Activated T-helper 1 cell treated with Interleukin-2 at 50 U/mL for 16 hours (primary cell): ENCODE data around the gene CRB3.
A peak's percentile ranks its signal among the peaks of the same experiment; 100 is the strongest.

Source experiments
- DNase-seq: peaks from one replicate; pipeline ENCODE4 v3.0.0-alpha.2; 2020; ENCODE audit warnings: low read depth

Gene CRB3

DNA sequence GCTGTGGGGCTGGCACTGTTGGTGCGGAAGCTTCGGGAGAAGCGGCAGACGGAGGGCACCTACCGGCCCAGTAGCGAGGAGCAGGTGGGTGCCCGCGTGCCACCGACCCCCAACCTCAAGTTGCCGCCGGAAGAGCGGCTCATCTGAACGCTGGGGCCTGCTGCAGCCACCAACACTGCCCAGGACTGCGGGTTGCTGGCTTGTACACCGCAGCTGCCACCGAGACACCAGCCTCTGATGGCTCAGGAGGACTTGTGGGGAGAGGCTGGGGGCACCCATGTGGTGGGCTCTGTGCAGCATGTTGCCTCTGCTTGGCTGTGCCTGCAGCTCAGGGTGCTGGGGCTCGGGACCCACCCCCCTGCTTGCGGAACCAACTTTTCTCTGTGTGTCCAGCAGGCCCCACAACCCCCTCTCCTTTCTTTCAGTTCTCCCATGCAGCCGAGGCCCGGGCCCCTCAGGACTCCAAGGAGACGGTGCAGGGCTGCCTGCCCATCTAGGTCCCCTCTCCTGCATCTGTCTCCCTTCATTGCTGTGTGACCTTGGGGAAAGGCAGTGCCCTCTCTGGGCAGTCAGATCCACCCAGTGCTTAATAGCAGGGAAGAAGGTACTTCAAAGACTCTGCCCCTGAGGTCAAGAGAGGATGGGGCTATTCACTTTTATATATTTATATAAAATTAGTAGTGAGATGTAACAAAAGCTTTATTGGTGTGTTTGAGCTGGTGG is 2.6 kb downstream of the CRB3 start:
- DNase-seq, result no peak

DNA sequence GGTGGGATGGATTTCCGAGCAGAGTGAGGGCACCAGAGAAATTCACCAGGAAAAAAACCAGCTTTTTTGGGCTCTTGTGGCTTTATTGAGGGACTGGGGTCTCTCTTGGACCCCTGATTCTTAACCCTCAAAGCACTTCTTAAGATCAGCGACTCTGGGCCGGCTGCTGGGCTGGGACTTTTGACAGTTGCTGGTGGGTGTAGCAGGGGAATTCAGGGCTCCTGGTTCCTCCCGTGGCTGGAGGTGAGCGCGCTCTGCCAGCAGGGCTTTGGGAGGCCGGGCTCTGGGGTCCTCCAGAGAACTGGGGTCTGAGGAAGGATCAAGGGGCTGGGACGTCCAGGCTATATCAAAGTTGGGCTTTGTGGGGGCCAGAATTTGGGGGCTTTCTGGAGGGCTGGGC is 3.3 kb downstream of the CRB3 start:
- DNase-seq, result no peak

DNA sequence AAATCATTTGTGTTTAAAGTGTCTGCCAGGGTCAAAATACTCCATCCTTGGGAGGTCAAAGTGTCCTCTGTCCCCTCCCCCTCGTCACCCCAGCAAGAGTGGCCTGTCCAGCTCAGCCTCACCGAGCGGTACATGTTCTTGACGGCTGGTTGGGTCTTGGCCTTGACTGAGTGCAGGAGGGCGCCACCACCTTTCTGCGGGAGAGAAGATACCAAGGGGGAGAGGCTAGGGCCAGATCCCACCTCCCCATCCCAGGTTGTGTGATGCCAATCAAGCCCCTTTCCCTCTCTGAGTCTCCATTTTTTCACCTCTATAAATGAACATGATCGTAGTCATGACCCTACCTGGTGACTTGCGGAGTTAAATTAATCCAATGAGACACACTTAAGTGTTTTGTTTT is 6.1 kb downstream of the CRB3 start:
- DNase-seq, result no peak

DNA sequence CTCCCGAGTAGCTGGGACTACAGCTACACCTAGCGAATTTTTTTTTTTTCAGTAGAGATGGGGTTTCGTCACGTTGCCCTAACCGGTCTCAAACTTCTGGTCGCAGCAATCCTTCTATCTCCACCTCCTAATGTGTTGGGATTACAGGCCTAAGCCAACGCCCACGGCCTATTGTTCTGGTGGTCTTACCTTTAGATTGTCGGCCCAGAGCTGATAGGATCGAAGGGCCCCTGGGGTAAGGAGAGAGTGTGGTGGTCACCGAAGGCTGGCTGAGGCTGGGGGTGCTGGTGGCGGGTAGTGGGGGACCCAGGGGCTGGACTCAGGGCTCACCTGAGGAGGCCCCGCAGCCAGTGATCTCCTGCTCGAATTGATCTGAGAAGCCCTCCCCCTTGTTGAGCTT is 7.0 kb downstream of the CRB3 start:
- DNase-seq, result no peak

DNA sequence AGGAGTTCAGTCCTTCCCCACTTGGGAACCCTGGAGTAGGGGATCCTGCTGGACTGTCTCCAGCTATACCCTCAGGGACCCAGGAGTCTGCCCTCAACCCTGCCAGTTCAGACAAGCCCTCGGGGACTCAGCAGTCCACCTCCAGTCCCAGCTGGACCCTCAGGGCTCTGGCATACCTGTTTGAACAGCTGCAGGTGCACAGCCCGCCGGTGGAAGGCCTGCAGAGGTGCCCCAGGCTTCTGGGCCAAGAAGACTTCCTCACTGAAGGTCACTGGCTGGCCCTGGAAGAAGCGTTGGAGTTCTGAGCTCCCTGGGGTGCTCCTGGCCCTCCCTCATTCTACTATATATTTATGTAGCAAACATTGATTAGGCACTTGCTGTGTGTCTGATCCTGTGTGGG is 8.6 kb downstream of the CRB3 start:
- no peak for DNase-seq

DNA sequence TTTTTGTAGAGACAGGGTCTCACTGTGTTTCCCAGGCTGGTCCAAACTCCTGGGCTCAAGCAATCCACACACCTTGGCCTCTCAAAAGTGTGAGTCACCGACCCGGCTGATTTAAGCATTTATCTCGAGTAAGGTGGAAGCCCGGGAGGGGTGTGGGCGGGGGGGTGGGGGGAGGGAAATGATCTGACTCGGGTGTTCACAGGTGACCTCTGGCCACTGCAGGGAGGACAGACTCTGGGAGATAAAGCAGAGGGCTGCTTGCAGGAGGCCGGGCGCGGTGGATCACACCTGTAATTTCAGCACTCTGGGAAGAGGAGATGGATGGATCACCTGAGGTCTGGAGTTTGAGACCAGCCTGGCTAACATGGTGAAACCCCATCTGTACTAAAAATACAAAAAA is 9.6 kb downstream of the CRB3 start:
- no peak for DNase-seq

DNA sequence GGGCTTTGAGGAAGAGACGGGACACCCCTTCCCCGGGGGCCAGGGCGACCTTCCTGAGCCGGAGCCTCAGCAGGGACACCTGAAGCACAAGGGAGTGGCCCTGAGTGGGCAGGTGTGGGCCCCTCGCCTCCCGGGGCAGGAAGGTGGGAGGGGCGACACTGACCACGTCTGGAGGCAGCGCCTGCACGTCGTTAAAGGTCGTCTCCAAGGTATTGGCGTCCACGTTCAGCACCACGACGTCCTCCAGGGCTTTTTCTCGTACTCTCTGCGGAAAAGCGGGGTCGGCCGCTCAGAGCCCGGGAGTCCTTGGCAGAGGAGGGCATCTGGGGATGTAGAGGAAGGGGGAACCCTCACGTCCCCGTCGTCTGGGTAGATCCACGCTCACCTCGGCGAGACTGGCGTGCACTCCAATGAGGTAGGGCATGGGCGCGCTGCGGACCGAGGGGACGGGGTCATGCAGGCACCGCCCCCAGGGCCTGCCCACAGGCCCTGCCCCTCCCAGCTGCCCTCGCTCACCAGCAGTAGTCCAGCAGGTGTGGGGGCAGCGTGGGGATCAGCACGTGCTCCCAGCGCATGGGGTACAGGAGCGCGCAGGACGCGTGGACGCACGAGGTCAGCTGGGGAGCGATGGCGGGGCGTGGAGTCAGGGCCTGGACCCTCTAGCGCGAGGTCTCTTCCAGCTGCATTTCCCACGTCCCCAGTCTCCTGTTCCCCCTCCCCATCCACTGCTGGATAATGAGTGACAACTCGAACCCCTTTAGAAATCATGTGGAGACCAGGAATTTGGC is 11.4 kb downstream of the CRB3 start:
- DNase-seq, result no peak

DNA sequence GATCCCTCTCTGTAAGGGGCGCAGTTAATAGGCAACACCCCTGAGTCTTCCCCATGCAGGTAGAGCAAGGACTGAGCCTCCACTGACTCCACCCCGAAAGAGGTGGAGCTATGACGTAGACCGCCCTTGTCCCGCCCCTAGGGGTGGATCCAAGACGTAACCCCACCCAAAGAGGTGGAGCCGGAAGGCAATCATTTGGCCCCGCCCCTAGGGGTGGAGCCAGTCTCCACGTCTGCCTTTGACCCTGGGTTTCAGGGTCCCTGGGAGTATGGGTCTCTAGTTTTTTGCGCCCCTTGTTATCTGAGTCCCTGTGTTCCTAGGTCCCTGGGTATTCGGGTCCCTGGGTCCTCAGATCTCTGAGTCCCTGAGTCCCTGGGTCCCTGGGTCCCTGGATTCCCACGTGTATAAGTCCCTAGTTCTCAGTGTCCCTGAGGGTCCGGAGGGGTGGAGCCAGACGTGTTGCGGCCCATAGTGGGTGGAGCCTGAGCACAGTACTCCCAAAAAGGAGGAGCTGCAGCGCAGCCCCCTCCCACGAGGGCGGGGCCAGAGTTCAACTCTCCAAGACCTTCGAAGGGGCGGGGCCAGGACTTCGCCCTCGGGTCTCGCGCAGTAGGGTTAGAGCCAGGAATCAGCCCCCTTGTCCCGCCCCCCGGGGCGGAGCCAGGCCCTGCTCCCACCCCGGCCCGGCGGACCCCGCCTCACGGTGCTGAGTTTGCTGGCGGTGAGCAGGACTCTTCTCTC is 12.3 kb downstream of the CRB3 start:
- DNase-seq, result peak; percentile 31

DNA sequence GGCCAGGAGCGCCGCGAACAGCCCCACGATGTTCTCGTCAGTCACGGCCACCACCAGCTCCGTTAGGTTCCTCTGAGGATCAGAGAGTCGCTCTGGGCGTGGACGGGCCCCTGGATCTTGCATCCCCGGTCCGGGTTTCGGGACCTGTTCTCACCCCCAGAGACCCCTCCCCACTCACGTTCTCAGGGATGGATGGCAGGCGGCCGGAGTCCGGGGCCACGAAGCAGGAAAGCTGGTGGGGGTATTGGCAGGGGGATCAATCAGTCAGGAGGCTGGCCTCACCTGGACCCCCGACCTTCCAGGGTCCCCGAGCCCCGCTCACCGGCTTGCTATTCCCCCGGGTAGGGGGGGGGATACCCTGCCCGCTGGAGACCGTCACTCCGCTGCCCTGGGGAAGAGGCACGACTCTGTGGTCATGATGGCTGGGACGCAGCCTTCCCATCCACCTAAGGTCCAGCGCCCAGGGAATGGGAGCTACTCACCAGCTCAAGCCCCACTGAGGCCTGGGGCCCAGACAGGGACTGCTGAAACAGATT is 12.9 kb downstream of the CRB3 start:
- no peak for DNase-seq

DNA sequence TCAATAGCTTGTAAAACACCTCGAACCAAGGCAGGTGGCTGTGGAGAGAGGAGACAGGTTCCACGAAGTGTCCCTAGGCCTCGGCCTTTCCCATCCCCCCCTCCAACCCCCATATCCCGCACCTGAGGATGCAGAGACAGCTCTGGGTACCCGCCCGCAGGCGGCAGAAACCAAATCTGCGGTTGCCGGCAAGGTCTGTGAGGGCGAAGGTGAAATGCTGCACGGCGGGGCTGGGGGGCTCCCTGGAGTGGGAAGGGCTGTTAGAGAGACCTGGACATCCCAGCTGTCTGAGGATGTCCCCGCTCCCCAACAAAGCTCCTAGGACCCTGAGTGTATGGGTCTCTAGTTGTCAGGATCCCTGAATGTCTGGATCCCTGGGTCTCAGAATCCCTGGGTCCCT is 14.7 kb downstream of the CRB3 start:
- DNase-seq, result no peak

DNA sequence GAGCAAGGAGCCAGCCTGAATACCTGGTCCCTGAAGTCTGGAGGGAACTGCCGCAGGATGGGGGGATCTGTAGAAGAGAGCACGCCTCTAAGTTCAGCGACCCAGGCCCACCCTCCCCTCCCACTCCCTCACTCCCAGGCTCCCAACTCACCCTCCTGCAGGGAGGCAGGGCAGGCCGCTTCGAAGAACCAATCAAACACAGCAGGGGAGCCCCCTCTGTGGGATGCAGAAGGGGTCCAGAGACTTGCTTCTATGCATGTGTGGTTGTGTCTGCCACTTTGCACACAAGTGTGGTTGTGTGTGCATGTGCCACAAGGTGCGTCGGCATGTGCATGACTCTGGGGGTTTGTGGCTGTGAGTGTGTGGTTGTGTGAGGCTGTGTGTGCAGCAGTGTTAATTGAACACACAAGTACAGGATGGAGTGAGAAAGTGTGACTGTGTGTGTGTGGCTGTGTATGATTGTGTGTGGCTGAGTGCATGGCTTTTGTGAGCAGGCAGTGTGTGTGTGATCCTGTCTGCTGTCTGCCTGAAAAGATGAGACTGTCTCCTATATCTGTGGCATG is 15.8 kb downstream of the CRB3 start:
- no peak for DNase-seq

DNA sequence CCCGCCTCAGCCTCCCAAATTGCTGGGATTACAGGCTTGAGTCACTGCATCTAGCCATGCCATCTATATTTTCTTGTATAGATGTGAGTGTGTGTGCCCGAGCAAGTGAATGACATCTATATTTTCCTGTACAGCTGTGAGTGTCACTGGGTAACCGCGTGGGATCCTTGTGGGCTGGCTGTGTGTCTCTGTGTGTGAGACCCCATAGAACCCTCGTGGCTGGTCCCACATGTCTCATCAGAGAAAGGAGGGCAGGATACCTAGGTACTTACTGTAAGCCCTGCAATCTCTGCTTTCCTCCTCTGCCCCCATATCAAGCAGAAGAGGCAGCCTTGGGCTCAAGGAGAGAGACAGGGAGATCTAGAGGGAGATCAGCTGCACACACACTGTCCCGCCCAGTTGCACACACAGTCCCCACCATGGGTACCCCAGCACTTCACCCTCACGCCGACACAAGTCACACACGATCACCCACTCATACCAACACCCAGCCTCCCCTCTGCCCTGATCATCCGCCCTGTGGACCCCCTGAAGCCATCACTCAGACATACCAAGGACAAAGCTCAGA is 16.9 kb downstream of the CRB3 start:
- no peak for DNase-seq

DNA sequence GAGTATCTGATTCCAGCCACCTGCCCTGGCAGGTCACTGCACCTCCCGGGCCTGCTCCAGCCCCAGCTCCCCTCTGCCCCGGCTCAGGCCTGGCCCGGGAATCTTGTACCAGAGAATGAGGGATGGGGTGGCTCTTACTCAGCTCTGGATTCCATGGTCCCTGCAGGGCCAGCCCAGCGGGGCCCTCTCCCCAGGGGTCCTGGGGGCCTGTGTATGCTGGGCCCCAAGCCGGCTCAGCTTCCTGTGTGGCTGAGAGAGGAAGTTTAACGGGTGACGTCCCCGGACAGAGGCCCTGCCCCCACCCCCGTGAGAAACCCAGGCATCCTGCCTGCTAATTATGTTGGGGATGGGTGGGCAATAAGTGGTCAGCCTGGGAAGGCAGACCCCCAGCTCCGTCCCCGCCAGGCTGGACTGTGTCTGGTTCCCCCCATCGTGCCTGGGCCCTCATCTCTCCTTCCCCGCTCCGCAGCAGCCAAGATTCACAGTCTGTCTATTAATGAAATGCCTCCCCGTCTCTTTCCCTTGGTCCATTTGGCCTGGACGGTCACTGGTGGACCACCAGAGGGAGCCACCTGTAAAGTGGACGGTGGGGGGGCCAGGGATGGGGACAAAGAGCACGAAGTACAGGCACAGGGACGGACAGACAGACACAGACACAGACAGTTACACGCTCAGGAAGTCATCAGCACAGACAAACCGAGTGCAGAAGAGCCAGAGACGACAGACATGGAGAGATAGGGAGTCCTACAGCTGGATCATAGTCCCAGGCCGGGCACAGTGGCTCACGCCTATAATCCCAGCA is 17.7 kb downstream of the CRB3 start, which contains the start of gene DENND1C:
Gene DENND1C (minus strand): TSS at position 247 of the 802 bp plus-strand sequence. CDS start 92 bp downstream, at position 155.
- peak; percentile 55 for DNase-seq

DNA sequence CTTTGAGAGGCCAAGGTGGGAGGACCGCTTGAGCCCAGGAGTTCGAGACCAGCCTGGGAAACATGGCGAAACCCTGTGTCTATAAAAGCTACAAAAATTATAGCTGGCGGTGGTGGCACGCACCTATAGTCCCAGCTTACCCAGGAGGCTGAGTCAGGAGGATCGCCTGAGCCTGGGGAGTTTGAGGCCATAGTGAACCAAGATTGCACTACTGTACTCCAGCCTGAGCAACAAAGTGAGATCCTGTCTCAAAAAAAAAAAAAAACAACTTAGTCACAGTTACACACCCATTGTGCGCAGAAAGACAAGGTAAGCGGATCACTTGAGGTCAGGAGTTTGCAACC is 18.2 kb downstream of the CRB3 start:
- DNase-seq, result no peak

DNA sequence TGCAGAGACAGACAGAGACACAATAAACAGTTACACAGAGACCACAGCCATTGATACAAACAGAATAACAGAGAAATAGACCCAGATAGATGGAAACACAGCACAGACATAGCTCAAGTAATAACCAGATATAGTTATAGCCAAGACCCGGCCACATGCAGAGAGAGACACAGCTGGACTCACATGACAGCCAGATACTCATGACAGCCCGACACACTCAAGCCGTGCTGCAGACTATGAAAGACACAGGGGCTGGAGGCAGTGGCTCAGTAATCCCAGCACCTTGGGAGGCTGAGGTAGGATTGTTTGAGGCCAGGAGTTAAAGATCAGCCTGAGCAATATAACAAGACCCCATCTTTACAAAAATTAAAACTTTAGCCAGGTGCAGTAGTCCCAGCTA is 19.2 kb downstream of the CRB3 start:
- DNase-seq, result no peak

DNA sequence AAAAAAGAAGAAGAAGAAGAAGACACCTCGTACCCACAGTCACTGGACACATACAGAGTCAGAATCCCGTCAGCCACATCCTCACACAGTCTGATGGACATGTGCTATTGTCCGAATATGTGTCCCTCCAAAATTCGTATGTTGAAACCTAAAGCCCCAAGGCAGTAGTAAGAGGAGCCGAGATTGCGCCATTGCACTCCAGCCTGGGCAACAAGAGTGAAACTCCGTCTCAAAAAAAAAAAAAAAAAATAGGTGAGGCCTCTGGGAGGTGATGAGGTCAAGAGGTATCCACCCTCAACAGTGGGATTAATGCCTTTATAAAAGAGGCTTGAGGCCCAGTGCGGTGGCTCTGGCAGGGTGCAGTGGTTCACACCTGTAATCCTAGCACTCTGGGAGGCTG is 20.2 kb downstream of the CRB3 start:
- no peak for DNase-seq

DNA sequence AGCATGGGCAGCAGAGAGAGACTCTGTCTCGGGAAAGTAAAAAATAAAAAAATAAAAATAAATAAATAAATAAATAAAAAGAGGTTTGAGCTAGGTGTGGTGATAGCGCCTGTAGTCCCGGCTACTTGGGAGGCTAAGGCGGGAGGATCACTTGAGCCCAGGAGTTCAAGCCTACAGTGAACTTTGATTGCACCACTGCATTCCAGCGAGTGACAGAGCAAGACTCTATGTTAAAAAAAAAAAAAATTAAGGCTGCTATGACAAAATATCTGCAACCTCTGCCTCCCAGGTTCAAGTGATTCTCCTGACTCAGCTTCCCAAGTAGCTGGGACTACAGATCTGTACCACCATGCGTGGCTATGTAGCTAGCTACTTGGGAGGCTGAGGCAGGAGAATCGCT is 20.8 kb downstream of the CRB3 start:
- DNase-seq, result no peak

DNA sequence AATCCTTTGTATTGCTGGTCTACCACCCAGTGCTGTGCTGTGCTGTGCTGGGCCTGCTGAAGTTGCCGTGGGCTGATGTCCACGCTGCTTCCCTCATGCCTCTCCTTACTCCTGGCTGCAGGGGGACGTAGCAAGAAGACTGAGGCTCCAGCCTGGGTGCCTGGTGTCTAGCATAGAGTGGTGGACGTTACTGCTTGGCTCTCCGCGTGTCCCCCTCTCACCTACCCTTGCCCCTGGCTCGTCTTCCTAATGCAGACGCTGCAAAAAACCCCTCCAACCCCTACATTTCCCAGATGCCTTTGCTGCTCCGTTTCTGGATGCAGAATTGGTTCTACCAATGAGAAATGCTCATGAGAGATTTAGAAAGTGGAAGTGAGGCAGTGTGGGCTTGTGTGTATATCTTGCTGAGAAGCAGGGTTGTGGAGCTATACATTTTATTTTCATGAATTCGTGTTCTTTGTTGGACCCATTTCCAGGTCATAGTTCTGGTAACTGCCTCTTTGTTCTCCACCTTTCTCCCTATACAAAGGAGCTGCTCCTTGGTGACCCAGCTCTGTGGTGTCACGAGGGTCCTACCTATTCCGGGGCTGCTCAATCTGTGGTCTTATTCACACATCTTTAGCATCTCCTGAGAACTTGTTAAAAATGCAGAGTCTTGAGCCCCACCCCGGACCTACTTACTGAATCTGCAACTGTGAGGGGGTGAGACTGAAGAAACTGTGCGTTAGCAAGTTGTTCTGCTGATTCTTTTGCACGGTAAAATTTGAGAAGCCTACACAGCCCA is 25.4 kb downstream of the CRB3 start:
- no peak for DNase-seq

DNA sequence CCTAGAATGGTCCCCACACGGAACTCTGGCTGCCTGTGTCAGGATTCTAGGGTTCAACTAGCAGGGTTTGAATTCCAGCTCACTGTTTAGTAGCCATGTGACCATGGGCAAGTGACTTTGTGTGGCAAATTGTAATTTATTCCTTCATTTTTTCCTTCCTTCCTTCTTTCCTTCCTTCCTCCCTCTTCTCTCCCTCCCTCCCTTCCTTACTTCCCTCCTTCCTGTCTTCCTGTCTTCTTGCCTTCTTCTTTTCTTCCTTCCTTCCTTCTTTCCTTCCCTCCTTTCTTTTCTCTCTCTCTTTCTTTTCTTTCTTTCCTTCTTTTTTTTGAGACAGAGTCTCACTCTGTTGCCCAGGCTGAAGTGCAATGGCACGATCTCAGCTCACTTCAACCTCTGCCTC is 26.1 kb downstream of the CRB3 start:
- no peak for DNase-seq

DNA sequence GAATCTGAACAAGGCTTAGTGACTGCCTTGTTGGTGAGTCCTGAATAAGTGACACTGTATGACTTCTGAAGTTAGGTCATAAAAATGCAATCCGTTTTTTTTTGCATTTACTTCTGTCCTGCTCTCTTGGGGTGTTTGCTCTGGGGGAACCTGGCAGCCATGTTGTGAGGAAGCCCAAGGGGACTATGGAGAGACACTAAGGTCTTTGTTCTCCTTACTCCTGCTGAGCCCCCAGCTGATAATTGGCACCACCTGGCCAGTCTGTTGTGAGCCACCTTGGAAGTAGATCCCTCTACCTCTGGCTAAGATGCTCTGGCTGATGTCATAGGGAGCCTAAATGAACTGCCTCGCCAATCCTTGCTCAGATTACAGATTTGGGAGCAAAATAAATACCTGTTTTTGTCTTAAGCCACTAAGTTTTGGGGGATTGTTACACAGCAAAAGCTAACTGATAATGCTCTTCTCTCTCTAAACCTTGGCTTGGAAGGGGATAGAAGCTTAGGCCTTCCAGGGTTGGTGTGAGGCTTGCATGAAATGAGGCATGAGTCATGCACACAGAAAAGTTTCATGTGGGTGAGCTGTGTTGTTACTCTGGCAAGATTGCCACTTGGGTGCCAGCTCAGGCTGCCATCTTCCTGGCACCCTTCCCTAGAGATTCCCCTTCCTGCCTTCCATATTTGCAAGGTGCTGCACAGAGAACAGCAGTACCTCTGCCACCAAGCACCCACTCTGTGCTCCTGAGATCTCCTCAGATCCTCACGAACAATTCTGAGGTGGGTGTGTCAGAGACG is 27.9 kb downstream of the CRB3 start:
- DNase-seq, result no peak
